Mesendoderm (in vitro differentiated cells): ENCODE data around the gene PIK3CB.
"Not testable (repeated sequence)": the region's sequence is repeated elsewhere in the genome, so short reads cannot be mapped to it uniquely, and the experiment has no call there.

Experiments used
- DNase-seq: peaks from one replicate; pipeline ENCODE4 v3.0.0; 2013
- H2AK5ac ChIP-seq: 2 replicates; pipeline ENCODE4 v1.6.1; 2013; ENCODE audit warnings: low read length, inconsistent platforms
- H2BK120ac ChIP-seq: 2 replicates; pipeline ENCODE4 v1.6.1; 2013; ENCODE audit warnings: low read depth, mild to moderate bottlenecking, low read length, moderate library complexity, mixed read lengths
- H2BK15ac ChIP-seq: replicated peaks from 2 replicates; pipeline ENCODE4 v1.6.1; 2013; ENCODE audit warnings: low read depth, mild to moderate bottlenecking, moderate library complexity
- H2BK5ac ChIP-seq: 2 replicates; pipeline ENCODE4 v1.6.1; 2013; ENCODE audit warnings: low read length, inconsistent platforms
- H3K18ac ChIP-seq: 2 replicates; pipeline ENCODE4 v1.6.1; 2013; ENCODE audit warnings: mild to moderate bottlenecking, low read length, mixed read lengths
- H3K23ac ChIP-seq: one replicate; pipeline ENCODE4 v1.6.1; 2013; ENCODE audit warnings: low read length
- H3K27ac ChIP-seq: 2 replicates; pipeline ENCODE4 v1.5.1; 2013; ENCODE audit warnings: low read depth, mild to moderate bottlenecking, inconsistent platforms, low read length, moderate library complexity
- H3K27me3 ChIP-seq: 2 replicates; pipeline ENCODE4 v1.6.1; 2013; ENCODE audit warnings: low read length, control low read depth, mild to moderate bottlenecking, inconsistent platforms; ENCODE audit not compliant: insufficient read depth, poor library complexity
- H3K36me3 ChIP-seq: 2 replicates; pipeline ENCODE4 v1.6.1; 2013; ENCODE audit warnings: low read length, inconsistent platforms; ENCODE audit not compliant: control insufficient read depth, insufficient read depth
- H3K4ac ChIP-seq: one replicate; pipeline ENCODE4 v1.6.1; 2013; ENCODE audit warnings: low read depth, mild to moderate bottlenecking, low read length, moderate library complexity
- H3K4me1 ChIP-seq: 2 replicates; pipeline ENCODE4 v1.6.1; 2013; ENCODE audit warnings: low read depth, low read length, inconsistent platforms; ENCODE audit not compliant: control insufficient read depth
- H3K4me2 ChIP-seq: 2 replicates; pipeline ENCODE4 v1.6.1; 2013; ENCODE audit warnings: low read length
- H3K4me3 ChIP-seq: 2 replicates; pipeline ENCODE4 v1.5.1; 2013; ENCODE audit warnings: mild to moderate bottlenecking, low read length
- H3K56ac ChIP-seq: one replicate; pipeline ENCODE4 v1.6.1; 2013; ENCODE audit warnings: low read length
- H3K79me1 ChIP-seq: 2 replicates; pipeline ENCODE4 v1.6.1; 2013; ENCODE audit warnings: low read length, inconsistent platforms
- H3K79me2 ChIP-seq: 2 replicates; pipeline ENCODE4 v1.6.1; 2013; ENCODE audit warnings: mild to moderate bottlenecking, low read length; ENCODE audit not compliant: control insufficient read depth, insufficient read depth
- H3K9ac ChIP-seq: 2 replicates; pipeline ENCODE4 v1.6.1; 2013; ENCODE audit warnings: low read length, inconsistent platforms
- H4K5ac ChIP-seq: one replicate; pipeline ENCODE4 v1.6.1; 2013; ENCODE audit warnings: low read length
- H4K8ac ChIP-seq: one replicate; pipeline ENCODE4 v1.6.1; 2013; ENCODE audit warnings: low read depth, mild to moderate bottlenecking, control low read depth, low read length, moderate library complexity
- WGBS: extraction: QIAGEN DNeasy Blood & Tissue Kit; methylation state at CpG from one replicate; pipeline ENCODE4 v1.1.7; 2013; ENCODE audit warnings: low lambda C conversion rate, missing lambda C conversion rate; ENCODE audit not compliant: insufficient coverage; ENCODE audit errors: extremely low coverage; 5-methylcytosine and 5-hydroxymethylcytosine counted together

The PIK3CB gene

GRCh38 chr3:138809500-138810256 is 25.1 kb downstream of the PIK3CB start:
- Histone ChIP-seq H3K27ac (no peak overlapping the region), H4K5ac (no peak overlapping the region), H2AK5ac (no peak overlapping the region), H3K4me3 (no peak overlapping the region), H3K4me1 (no peaks in the 10 kb centered on the region), H3K9ac (no peak overlapping the region), H3K23ac (no peak overlapping the region), H3K4me2 (no peak overlapping the region), H3K79me1 (peaks cover 7% of the 10 kb centered on the region), H3K79me2 (peaks cover 33% of the 10 kb centered on the region), H2BK15ac (no peak overlapping the region), H2BK120ac (no peak overlapping the region), H3K56ac (no peak overlapping the region), H4K8ac (no peak overlapping the region), H3K36me3 (no peaks in the 10 kb centered on the region), H3K18ac (no peak overlapping the region), H2BK5ac (no peak overlapping the region), H3K27me3 (no peaks in the 10 kb centered on the region), H3K4ac (no peak overlapping the region)
- WGBS: no CpG with 5 or more reads among the region's 6 CpGs
- no peak for DNase-seq

DNA sequence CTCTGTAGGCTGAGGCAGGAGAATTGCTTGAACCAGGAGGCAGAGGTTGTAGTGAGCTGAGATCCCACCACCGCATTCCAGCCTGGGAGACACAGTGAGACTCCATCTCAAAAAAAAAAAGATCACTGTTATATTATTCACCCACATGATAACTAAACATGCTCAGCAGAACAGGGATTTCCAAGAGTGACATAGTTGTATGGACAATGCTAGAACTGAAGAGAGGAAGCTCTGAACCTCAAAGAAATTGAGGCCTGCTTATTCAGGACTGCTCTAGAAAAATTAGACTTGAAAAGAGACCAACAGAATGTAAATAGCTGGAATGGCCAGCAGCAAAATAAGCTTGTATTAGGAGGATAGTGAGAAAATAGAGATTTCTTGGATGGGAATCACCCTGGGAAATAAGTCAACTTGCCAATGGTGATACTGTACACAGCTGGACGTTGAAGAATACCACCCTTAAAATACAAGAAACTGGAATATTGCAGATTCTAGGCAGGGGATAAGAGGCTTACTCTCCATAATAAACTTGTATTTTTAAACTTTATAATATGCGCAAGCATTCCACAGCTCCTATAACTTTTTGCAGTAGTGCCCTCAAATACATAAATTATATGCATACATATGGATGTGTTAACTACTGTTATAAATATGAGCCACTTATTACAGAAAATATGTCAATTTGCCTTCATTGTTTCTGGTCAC is 28.2 kb downstream of the PIK3CB start:
- H3K36me3 ChIP-seq: no peaks in the 10 kb centered on the region
- H2BK5ac ChIP-seq: no peak overlapping the region
- no peak overlapping the region for H3K4ac ChIP-seq
- no peak overlapping the region for H4K8ac ChIP-seq
- no peak overlapping the region for H3K18ac ChIP-seq
- no peak overlapping the region for H3K27ac ChIP-seq
- H3K56ac ChIP-seq: no peak overlapping the region
- H2BK15ac ChIP-seq: no peak overlapping the region
- H2AK5ac ChIP-seq: no peak overlapping the region
- no peak for DNase-seq
- peaks cover 10% of the 10 kb centered on the region for H3K79me1 ChIP-seq
- H3K4me3 ChIP-seq: no peak overlapping the region
- no CpG with 5 or more reads among the region's 3 CpGs for WGBS
- no peaks in the 10 kb centered on the region for H3K4me1 ChIP-seq
- no peak overlapping the region for H3K4me2 ChIP-seq
- no peaks in the 10 kb centered on the region for H3K27me3 ChIP-seq
- H2BK120ac ChIP-seq: no peak overlapping the region
- H4K5ac ChIP-seq: no peak overlapping the region
- H3K79me2 ChIP-seq: peaks cover 23% of the 10 kb centered on the region
- H3K23ac ChIP-seq: no peak overlapping the region
- H3K9ac ChIP-seq: no peak overlapping the region

GRCh38 chr3:138803006-138803653 is 31.6 kb downstream of the PIK3CB start:
- Histone ChIP-seq H3K79me2 (peaks cover 28% of the 10 kb centered on the region), H2BK15ac (no peak overlapping the region), H3K4me2 (no peak overlapping the region), H3K27me3 (no peaks in the 10 kb centered on the region), H3K23ac (no peak overlapping the region), H3K18ac (no peak overlapping the region), H3K27ac (no peak overlapping the region), H3K4ac (no peak overlapping the region), H2BK120ac (no peak overlapping the region), H3K4me3 (no peak overlapping the region), H3K9ac (no peak overlapping the region), H3K56ac (no peak overlapping the region), H4K8ac (no peak overlapping the region), H2AK5ac (no peak overlapping the region), H3K79me1 (peaks cover 11% of the 10 kb centered on the region), H3K4me1 (no peaks in the 10 kb centered on the region), H3K36me3 (no peaks in the 10 kb centered on the region), H2BK5ac (no peak overlapping the region), H4K5ac (no peak overlapping the region)
- WGBS: no CpG with 5 or more reads among the region's 2 CpGs
- DNase-seq: no peak

GRCh38 chr3:138802223-138802622 is 32.5 kb downstream of the PIK3CB start:
- H3K9ac ChIP-seq, H2BK15ac ChIP-seq, H3K27me3 ChIP-seq, H3K36me3 ChIP-seq, H4K5ac ChIP-seq, H3K4me3 ChIP-seq, H3K56ac ChIP-seq, H2BK120ac ChIP-seq, DNase-seq, H3K18ac ChIP-seq, H2AK5ac ChIP-seq, H3K23ac ChIP-seq, H3K4me1 ChIP-seq, H3K4ac ChIP-seq, H3K79me1 ChIP-seq, H4K8ac ChIP-seq, H2BK5ac ChIP-seq, H3K27ac ChIP-seq, H3K4me2 ChIP-seq: not testable (repeated sequence)
- no CpG with 5 or more reads among the region's 6 CpGs for WGBS
- peaks cover 27% of the 10 kb centered on the region for H3K79me2 ChIP-seq

DNA sequence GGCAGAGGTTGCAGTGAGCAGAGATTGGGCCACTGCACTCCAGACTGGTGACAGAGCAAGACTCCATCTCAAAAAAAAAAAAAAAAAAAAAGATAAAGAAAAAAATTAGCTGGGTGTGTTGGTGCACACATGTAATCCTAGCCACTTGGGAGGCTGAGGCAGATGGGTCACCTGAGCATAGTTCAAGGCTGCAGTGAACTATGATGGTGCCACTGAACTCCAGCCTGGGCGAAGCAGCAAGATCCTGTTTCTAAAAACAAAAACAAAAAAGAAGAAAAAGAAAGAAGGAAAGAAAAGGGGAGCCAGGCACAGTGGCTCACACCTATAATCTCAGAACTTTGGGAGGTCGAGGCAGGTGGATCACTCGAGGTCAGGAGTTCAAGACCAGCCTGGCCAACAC is 32.9 kb downstream of the PIK3CB start:
- Histone ChIP-seq H3K18ac (no peak overlapping the region), H3K4me1 (no peaks in the 10 kb centered on the region), H3K79me1 (peaks cover 10% of the 10 kb centered on the region), H2AK5ac (no peak overlapping the region), H2BK15ac (no peak overlapping the region), H3K4me3 (no peak overlapping the region), H3K9ac (no peak overlapping the region), H2BK120ac (no peak overlapping the region), H3K27me3 (no peaks in the 10 kb centered on the region), H3K36me3 (no peaks in the 10 kb centered on the region), H3K4ac (no peak overlapping the region), H3K23ac (no peak overlapping the region), H4K5ac (no peak overlapping the region), H3K4me2 (no peak overlapping the region), H2BK5ac (no peak overlapping the region), H4K8ac (no peak overlapping the region), H3K56ac (no peak overlapping the region), H3K27ac (no peak overlapping the region), H3K79me2 (peaks cover 29% of the 10 kb centered on the region)
- WGBS: no CpG with 5 or more reads among the region's 3 CpGs
- no peak for DNase-seq
